HepG2 (cell line): ENCODE results near the gene PPIA. TPM values are rescaled to one million over a fixed set of nuclear protein-coding genes. Genes with fewer than 3 reads are reported as not detected.

Experiments used
- ATAC-seq: fragments of 200-7000 bp; cut with Tn5 transposase; 3 replicates; pipeline ENCODE4 v1.9.1; 2020; ENCODE audit warnings: mild to moderate bottlenecking, moderate library complexity
- Bru-seq: library from RNA; stranded (reverse); fragments of 400-500 nt; gene quantifications from one replicate; lab custom pipeline; 2021; lab: Mats Ljungman, UMichigan
- BruChase-seq, 2 experiments: library from RNA; stranded (reverse); fragments of 400-500 nt; gene quantifications; one replicate each; lab custom pipeline; 2021; lab: Mats Ljungman, UMichigan
- BruUV-seq: library from RNA; stranded (reverse); fragments of 400-500 nt; replicated peaks from 2 replicates; lab custom pipeline; 2021; lab: Mats Ljungman, UMichigan
- CTCF ChIA-PET: fragments of 300-600 bp; formaldehyde crosslinking; extraction: SDS; loops from one replicate; lab custom pipeline; 2021; ENCODE audit warnings: low total read pairs, inconsistent platforms, low intra/inter-chr PET ratio; lab: Yijun Ruan, JAX
- POLR2A ChIA-PET: fragments of 350-600 bp; sonication (Branson Sonifier 250); formaldehyde crosslinking; loops from one replicate; lab custom pipeline; 2020; ENCODE audit warnings: antibody characterized with exemption, inconsistent platforms; lab: Yijun Ruan, JAX
- DNase-seq: peaks from one replicate; pipeline ENCODE4 v3.0.0-alpha.2; 2015; ENCODE audit warnings: low spot score
- FAIRE-seq: peaks from 3 replicates; lab custom pipeline; 2011; peaks lifted over from hg19 to GRCh38; lab: Jason Lieb, UNC
- H2AFZ ChIP-seq: one replicate; pipeline ENCODE4 v1.6.1; 2011; ENCODE audit warnings: low read length, inconsistent platforms
- H3K27ac ChIP-seq: fragments of 300-600 bp; 3 replicates; pipeline ENCODE4 v1.8.0; 2011; ENCODE audit warnings: mixed run types, mild to moderate bottlenecking, mixed read lengths, low read length, inconsistent platforms; ENCODE audit not compliant: insufficient read depth; ENCODE audit errors: extremely low read length
- H3K27me3 ChIP-seq, 2 experiments: fragments of 200-600 bp in 1 of 2; 2 replicates in 1 of 2; 3 replicates in 1 of 2; pipeline versions ENCODE4 v1.6.0 to v1.8.0; 2011; ENCODE audit warnings: low read length in 2 of 2, mild to moderate bottlenecking in 2 of 2, moderate library complexity in 2 of 2, inconsistent platforms in 1 of 2; ENCODE audit not compliant: insufficient read depth in 2 of 2, control insufficient read depth in 1 of 2
- H3K36me3 ChIP-seq, 2 experiments: fragments of 200-600 bp in 1 of 2; replicated peaks in 1 of 2; 2 replicates in 1 of 2; 3 replicates in 1 of 2; pipeline versions ENCODE4 v1.5.1 to v1.8.0; 2011; ENCODE audit warnings: low read length in 2 of 2, inconsistent platforms in 1 of 2; ENCODE audit not compliant: insufficient read depth in 2 of 2, control insufficient read depth in 1 of 2
- H3K4me1 ChIP-seq: 2 replicates; pipeline ENCODE4 v1.5.1; 2012; ENCODE audit warnings: low read length, inconsistent platforms; ENCODE audit not compliant: insufficient read depth
- H3K4me2 ChIP-seq: 2 replicates; pipeline ENCODE4 v1.6.0; 2011; ENCODE audit warnings: low read depth, low read length, inconsistent platforms
- H3K4me3 ChIP-seq, 3 experiments: fragments of 200-600 bp in 1 of 3; sonication (generic), shearing (Covaris generic) in 1 of 3; replicated peaks in 1 of 3; 2 replicates each; pipeline ENCODE4 v1.5.1; 2011 to 2016; ENCODE audit warnings: low read length in 3 of 3, inconsistent platforms in 2 of 3, low read depth in 2 of 3, mild to moderate bottlenecking in 2 of 3, control low read depth in 1 of 3, mixed read lengths in 1 of 3; ENCODE audit not compliant: insufficient read depth in 1 of 3
- H3K79me2 ChIP-seq: one replicate; pipeline ENCODE4 v1.6.1; 2011; ENCODE audit warnings: low read length, inconsistent platforms; ENCODE audit not compliant: insufficient read depth
- H3K9ac ChIP-seq: 2 replicates; pipeline ENCODE4 v1.6.0; 2011; ENCODE audit warnings: mild to moderate bottlenecking, low read depth, low read length, inconsistent platforms; ENCODE audit not compliant: insufficient read depth
- H3K9me3 ChIP-seq: 2 replicates; pipeline ENCODE4 v1.5.1; 2012; ENCODE audit warnings: mild to moderate bottlenecking, low read length
- H4K20me1 ChIP-seq: 2 replicates; pipeline ENCODE4 v1.6.0; 2011; ENCODE audit warnings: inconsistent platforms, mild to moderate bottlenecking, low read length, moderate library complexity; ENCODE audit not compliant: insufficient read depth
- ARNT2 ChIP-seq: sonication (generic); formaldehyde crosslinking; IDR thresholded peaks from 2 replicates; pipeline ENCODE4 v1.8.0; 2022; ENCODE audit warnings: mild to moderate bottlenecking, low read depth, missing genetic modification reagents, moderate library complexity
- CAMTA2 ChIP-seq: sonication (generic); formaldehyde crosslinking; IDR thresholded peaks from 2 replicates; pipeline ENCODE4 v1.4.0; 2020; ENCODE audit warnings: mild to moderate bottlenecking, missing genetic modification reagents, borderline replicate concordance
- MED8 ChIP-seq: sonication (generic); formaldehyde crosslinking; IDR thresholded peaks from 2 replicates; pipeline ENCODE4 v1.8.1; 2023; ENCODE audit warnings: mild to moderate bottlenecking, missing genetic modification reagents; ENCODE audit not compliant: insufficient replicate concordance
- PHF8 ChIP-seq: sonication (generic); formaldehyde crosslinking; IDR thresholded peaks from 2 replicates; pipeline ENCODE4 v1.5.0; 2020; ENCODE audit warnings: missing genetic modification reagents
- SP140L ChIP-seq: sonication (generic); formaldehyde crosslinking; IDR thresholded peaks from 2 replicates; pipeline ENCODE4 v1.4.0; 2020; ENCODE audit warnings: missing genetic modification reagents, borderline replicate concordance
- TEAD2 ChIP-seq: sonication (generic); formaldehyde crosslinking; IDR thresholded peaks from 2 replicates; pipeline ENCODE4 v1.9.0; 2021; ENCODE audit warnings: missing genetic modification reagents
- ZFAT ChIP-seq: sonication (generic); formaldehyde crosslinking; conservative IDR thresholded peaks from 2 replicates; pipeline ENCODE4 v1.8.1; 2023; ENCODE audit warnings: missing genetic modification reagents, inconsistent platforms
- ZNF251 ChIP-seq: sonication (generic); formaldehyde crosslinking; IDR thresholded peaks from 2 replicates; pipeline ENCODE4 v1.9.0; 2021; ENCODE audit warnings: mild to moderate bottlenecking, missing genetic modification reagents
- WGBS: methylation state at CpG from one replicate; pipeline ENCODE4 v1.1.6; 2017; ENCODE audit warnings: low lambda C conversion rate; 5-methylcytosine and 5-hydroxymethylcytosine counted together
- in situ Hi-C: cut with HindIII; loops from 2 replicates; pipeline ENCODE4 v1.10.0; 2017; ENCODE audit warnings: low pct_unique_long_range_greater_than_20kb; ENCODE audit not compliant: extremely low pct_ligation_motif_present
- intact Hi-C: fragments of 100-400 bp; cut with micrococcal nuclease; formaldehyde crosslinking; loops from one replicate; pipeline ENCODE4 v1.10.0; 2022; ENCODE audit not compliant: unreplicated experiment
- long read RNA-seq, 2 experiments: library from RNA in 1 of 2; library from polyadenylated mRNA in 1 of 2; stranded (forward) in 1 of 2; unstranded in 1 of 2; transcript quantifications; one replicate each; pipeline ENCODE4 v2.0.0, GENCODE V29; 2019 to 2022
- polyA minus RNA-seq, 3 experiments: library from RNA; depleted of rRNA, polyadenylated mRNA; stranded (reverse); fragments of >200 nt; gene quantifications; 2 replicates each; pipeline ENCODE4 v1.2.3, GENCODE V29; 2011; ENCODE audit warnings: low replicate concordance in 1 of 3
- polyA plus RNA-seq, 8 experiments: library from polyadenylated mRNA; depleted of rRNA in 3 of 8; stranded (reverse) in 7 of 8; unstranded in 1 of 8; fragments of >200 nt; fragmentation: Illumina TruSeq in 4 of 8; extraction: Trizol in 4 of 8; gene quantifications; 2 replicates each; pipeline versions ENCODE4 v1.2.1 to v1.2.3, GENCODE V29; 2011 to 2016; ENCODE audit warnings: low read depth in 4 of 8, missing spikeins in 1 of 8, mixed read lengths in 1 of 8; ENCODE audit not compliant: insufficient read depth in 1 of 8
- total RNA-seq, 5 experiments: library from RNA; depleted of rRNA; stranded (reverse); fragments of >200 nt; fragmentation: Illumina TruSeq; extraction: Trizol; gene quantifications; 2 replicates each; pipeline ENCODE4 v1.2.3, GENCODE V29; 2016; ENCODE audit warnings: low read depth in 1 of 5
- TF ChIP-seq, protein P1 (sequence below): sonication (generic); formaldehyde crosslinking; IDR thresholded peaks from 2 replicates; pipeline ENCODE4 v1.4.0; 2020; ENCODE audit warnings: missing genetic modification reagents, low read depth, mild to moderate bottlenecking, borderline replicate concordance
- TF ChIP-seq, protein P2 (sequence below): sonication (generic); formaldehyde crosslinking; IDR thresholded peaks from 2 replicates; pipeline ENCODE4 v1.4.0; 2020; ENCODE audit warnings: missing genetic modification reagents, borderline replicate concordance

The PPIA gene
- 2,268 and 3,314 TPM in 2 replicates for total RNA-seq (2016; rRNA removed; fragmentation: Illumina TruSeq; extraction: Trizol)
- 754 and 802 TPM in 2 replicates for total RNA-seq (2016; cell fraction: cytosol; rRNA removed; fragmentation: Illumina TruSeq; extraction: Trizol; ENCODE audit: low read depth)
- 2,242 and 3,472 TPM in 2 replicates for total RNA-seq (2016; cell fraction: insoluble cytoplasmic fraction; rRNA removed; fragmentation: Illumina TruSeq; extraction: Trizol)
- 997 and 1,006 TPM in 2 replicates for total RNA-seq (2016; cell fraction: membrane; rRNA removed; fragmentation: Illumina TruSeq; extraction: Trizol)
- 760 and 791 TPM in 2 replicates for total RNA-seq (2016; cell fraction: nucleus; rRNA removed; fragmentation: Illumina TruSeq; extraction: Trizol)
- polyA plus RNA-seq (2011; rRNA removed), result 2,460 and 3,010 TPM in 2 replicates
- polyA plus RNA-seq (2011; cell fraction: cytosol; rRNA removed), result 2,797 and 3,003 TPM in 2 replicates
- polyA plus RNA-seq (2011; cell fraction: nucleus; rRNA removed), result 624 and 737 TPM in 2 replicates
- polyA plus RNA-seq (2012), result 1,687 and 1,874 TPM in 2 replicates
- 1,121 and 1,153 TPM in 2 replicates for polyA plus RNA-seq (2016; cell fraction: cytosol; fragmentation: Illumina TruSeq; extraction: Trizol; ENCODE audit: low read depth)
- 3,894 and 4,262 TPM in 2 replicates for polyA plus RNA-seq (2016; cell fraction: insoluble cytoplasmic fraction; fragmentation: Illumina TruSeq; extraction: Trizol; ENCODE audit: low read depth)
- 1,143 and 1,145 TPM in 2 replicates for polyA plus RNA-seq (2016; cell fraction: membrane; fragmentation: Illumina TruSeq; extraction: Trizol; ENCODE audit: low read depth)
- 1,363 and 1,473 TPM in 2 replicates for polyA plus RNA-seq (2016; cell fraction: nucleus; fragmentation: Illumina TruSeq; extraction: Trizol; ENCODE audit: insufficient read depth, low read depth)
- polyA minus RNA-seq (2011; rRNA and poly(A)+ RNA removed; ENCODE audit: low replicate concordance), result 700 and 1,641 TPM in 2 replicates
- polyA minus RNA-seq (2011; cell fraction: cytosol; rRNA and poly(A)+ RNA removed), result 495 and 562 TPM in 2 replicates
- 234 and 280 TPM in 2 replicates for polyA minus RNA-seq (2011; cell fraction: nucleus; rRNA and poly(A)+ RNA removed)
- Bru-seq, nascent RNA, result percentile 99 among the genes with signal in this experiment
- BruChase-seq, experiment 1, labeled RNA remaining after a 6-hour chase, result percentile 100 among the genes with signal in this experiment
- BruChase-seq, experiment 2, labeled RNA remaining after a 2-hour chase, result percentile 99 among the genes with signal in this experiment
- long read RNA-seq, experiment 1, transcript PPIA-208 (6 exons, 907 nt), result minor isoform, 19 of 2,038 reads
- long read RNA-seq, experiment 1, transcript PPIA-204 (5 exons, 2,238 nt), result major isoform, 1,933 of 2,038 reads
- long read RNA-seq, experiment 1, transcript PPIA-201 (6 exons, 818 nt), result minor isoform, 19 of 2,038 reads
- long read RNA-seq, experiment 1, partial matches to known transcripts, result 40 of 2,038 reads
- long read RNA-seq, experiment 1, other reads (novel, unspliced or antisense), result 27 of 2,038 reads
- long read RNA-seq, experiment 2, transcript PPIA-204 (5 exons, 2,238 nt), result major isoform, 1,709 of 2,043 reads
- long read RNA-seq, experiment 2, transcript PPIA-208 (6 exons, 907 nt), result minor isoform, 78 of 2,043 reads
- long read RNA-seq, experiment 2, transcript PPIA-201 (6 exons, 818 nt), result minor isoform, 34 of 2,043 reads
- long read RNA-seq, experiment 2, partial matches to known transcripts, result 98 of 2,043 reads
- long read RNA-seq, experiment 2, other reads (novel, unspliced or antisense), result 120 of 2,043 reads

DNA sequence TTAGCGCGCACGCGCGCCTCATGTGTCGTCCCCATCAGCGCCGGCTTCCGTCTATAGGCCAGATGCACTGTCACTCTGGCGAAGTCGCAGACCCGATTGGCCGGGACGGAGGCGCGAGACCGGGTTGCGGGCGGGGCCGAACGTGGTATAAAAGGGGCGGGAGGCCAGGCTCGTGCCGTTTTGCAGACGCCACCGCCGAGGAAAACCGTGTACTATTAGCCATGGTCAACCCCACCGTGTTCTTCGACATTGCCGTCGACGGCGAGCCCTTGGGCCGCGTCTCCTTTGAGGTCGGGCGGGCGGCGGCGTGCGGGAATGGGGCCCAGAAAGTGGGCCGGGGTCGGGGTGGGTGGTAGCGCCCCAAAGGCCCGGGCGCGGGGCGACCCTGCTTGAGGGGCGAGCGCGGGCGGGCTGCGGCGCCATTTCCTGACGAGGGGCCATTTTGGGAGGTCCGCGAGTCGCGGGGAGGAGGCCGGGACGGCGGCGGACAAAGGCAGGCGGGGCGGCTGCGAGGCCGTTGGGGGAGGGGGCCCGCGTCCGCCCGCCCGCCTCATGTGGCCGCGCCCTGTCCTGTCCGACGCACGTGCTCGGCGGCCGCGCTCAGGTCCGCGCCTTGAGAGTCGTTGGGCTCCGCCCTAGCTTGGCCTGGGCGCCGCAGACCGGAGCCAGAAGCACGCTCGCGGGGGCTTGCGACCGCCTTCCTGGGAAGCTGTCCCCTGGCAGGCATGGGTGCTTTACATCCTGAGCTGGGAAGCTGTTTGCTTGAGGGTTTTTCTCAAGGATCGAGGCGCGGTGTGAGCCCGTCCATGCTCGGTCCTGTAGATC lies at the start of gene PPIA:
Gene PPIA, plus strand, starts transcription at position 178 of the 825 bp plus-strand sequence. Its CDS starts 44 bp downstream, at position 222.
- POLR2A ChIA-PET, result interaction anchor here (2.1 to 2.4 kb wide), 2 partner anchors 14 to 51 kb away, joined by 8 to 20 read pairs; partner anchors contain the start of gene H2AZ2
- Histone ChIP-seq H4K20me1 (peaks cover 42% of the 10 kb centered on the region), H3K27me3 (no peaks in the 10 kb centered on the region; a peak in 1 of 5 replicates), H3K9me3 (no peaks in the 10 kb centered on the region), H3K4me3 (peak within 1 kb of the TSS; percentile 80 to 86 (median 85)), H2AFZ (peak within 1 kb of the TSS; percentile 70), H3K36me3 (peaks cover 6 to 32% of the 10 kb centered on the region in 2 experiments), H3K4me2 (peak within 1 kb of the TSS; percentile 98), H3K4me1 (peaks cover 42% of the 10 kb centered on the region), H3K27ac (peak within 1 kb of the TSS; percentile 96), H3K79me2 (peaks cover 34% of the 10 kb centered on the region), H3K9ac (peak within 1 kb of the TSS; percentile 91)
- BruUV-seq, result TSS peak; percentile 79
- in situ Hi-C loops, result no loop called here
- 4% methylated on average over 5 of the region's 99 CpGs for WGBS
- intact Hi-C loops, result loop anchor here (1.0 to 10.0 kb wide), 4 partner anchors 15 to 1768 kb away; partner anchors contain the start of gene H2AZ2
- no peak for FAIRE-seq
- DNase-seq, result peak; percentile 95
- ATAC-seq, result peak; percentile 89
- CTCF ChIA-PET, result interaction anchor here (1.3 kb wide), 1 partner anchor 51 kb away, joined by 7 read pairs; the partner anchor contains the start of gene H2AZ2
- TF ChIP-seq, protein P1, sequence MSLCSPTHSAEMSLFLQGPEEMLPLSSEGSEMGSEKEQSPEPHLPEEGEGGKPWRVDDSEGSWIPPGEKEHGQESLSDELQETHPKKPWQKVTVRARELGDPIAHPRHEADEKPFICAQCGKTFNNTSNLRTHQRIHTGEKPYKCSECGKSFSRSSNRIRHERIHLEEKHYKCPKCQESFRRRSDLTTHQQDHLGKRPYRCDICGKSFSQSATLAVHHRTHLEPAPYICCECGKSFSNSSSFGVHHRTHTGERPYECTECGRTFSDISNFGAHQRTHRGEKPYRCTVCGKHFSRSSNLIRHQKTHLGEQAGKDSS (CRISPR knock-in tag), result no peak; the same call in 1 of the 2 replicates
- TF ChIP-seq CAMTA2 (CRISPR knock-in tag), result peak; percentile 48; the same call in 1 of the 2 replicates
- TF ChIP-seq SP140L (CRISPR knock-in tag), result 0 out of 2 replicates have a peak, but pooled peaks have one; percentile 22
- TF ChIP-seq ZFAT (CRISPR knock-in tag), result peak; percentile 73; the same call in 1 of the 2 replicates
- peak; percentile 65 for TF ChIP-seq PHF8
- TF ChIP-seq ZNF251 (CRISPR knock-in tag), result no peak
- peak; percentile 69 for TF ChIP-seq MED8 (CRISPR knock-in tag)
- TF ChIP-seq ARNT2 (CRISPR knock-in tag), result peak; percentile 76
- TF ChIP-seq TEAD2 (CRISPR knock-in tag), result 0 out of 2 replicates have a peak, but pooled peaks have one; percentile 25
- TF ChIP-seq, protein P2, sequence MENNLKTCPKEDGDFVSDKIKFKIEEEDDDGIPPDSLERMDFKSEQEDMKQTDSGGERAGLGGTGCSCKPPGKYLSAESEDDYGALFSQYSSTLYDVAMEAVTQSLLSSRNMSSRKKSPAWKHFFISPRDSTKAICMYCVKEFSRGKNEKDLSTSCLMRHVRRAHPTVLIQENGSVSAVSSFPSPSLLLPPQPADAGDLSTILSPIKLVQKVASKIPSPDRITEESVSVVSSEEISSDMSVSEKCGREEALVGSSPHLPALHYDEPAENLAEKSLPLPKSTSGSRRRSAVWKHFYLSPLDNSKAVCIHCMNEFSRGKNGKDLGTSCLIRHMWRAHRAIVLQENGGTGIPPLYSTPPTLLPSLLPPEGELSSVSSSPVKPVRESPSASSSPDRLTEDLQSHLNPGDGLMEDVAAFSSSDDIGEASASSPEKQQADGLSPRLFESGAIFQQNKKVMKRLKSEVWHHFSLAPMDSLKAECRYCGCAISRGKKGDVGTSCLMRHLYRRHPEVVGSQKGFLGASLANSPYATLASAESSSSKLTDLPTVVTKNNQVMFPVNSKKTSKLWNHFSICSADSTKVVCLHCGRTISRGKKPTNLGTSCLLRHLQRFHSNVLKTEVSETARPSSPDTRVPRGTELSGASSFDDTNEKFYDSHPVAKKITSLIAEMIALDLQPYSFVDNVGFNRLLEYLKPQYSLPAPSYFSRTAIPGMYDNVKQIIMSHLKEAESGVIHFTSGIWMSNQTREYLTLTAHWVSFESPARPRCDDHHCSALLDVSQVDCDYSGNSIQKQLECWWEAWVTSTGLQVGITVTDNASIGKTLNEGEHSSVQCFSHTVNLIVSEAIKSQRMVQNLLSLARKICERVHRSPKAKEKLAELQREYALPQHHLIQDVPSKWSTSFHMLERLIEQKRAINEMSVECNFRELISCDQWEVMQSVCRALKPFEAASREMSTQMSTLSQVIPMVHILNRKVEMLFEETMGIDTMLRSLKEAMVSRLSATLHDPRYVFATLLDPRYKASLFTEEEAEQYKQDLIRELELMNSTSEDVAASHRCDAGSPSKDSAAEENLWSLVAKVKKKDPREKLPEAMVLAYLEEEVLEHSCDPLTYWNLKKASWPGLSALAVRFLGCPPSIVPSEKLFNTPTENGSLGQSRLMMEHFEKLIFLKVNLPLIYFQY, result no peak
